ENCODE data around the gene MMP1. TPM values are rescaled to one million over a fixed set of nuclear protein-coding genes. Genes with fewer than 3 reads are reported as not detected.

The MMP1 gene
- total RNA-seq, 1 experiment from 2014 or later = not detected

DNA sequence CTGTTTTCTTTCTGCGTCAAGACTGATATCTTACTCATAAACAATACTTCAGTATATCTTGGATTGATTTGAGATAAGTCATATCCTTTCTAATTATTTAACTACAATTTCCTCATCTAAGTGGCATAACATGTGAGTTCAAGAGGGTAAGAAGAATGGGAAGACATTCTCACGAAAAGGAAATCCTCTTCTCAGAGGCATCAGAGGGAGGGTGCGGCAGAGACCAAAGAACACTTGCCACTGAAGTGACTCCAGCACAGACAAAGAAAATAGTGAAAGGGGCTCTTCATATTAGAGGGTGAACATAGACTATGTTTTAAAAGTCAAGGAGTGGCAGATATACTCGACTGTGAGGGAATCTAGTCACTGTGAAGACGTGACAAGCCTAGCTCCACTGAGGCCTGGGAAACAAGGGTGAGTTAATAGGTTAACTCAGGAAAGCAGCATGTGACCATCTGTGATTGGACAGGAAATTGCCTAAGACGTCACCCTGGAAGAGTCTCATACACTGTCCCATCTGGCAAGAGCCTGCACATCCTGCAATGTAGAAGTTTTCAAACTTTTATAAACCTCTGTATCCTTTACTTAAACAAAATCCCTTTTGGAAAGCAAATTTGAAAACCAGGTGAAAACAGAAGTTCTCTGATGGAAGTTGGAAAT, 1.9 kb upstream of the MMP1 start:
- no peak for TF ChIP-seq EGR1 (IDR thresholded peaks at IDR 0.05; ENCODE audit: low read depth)
- Histone ChIP-seq H3K9me2 (ENCODE audit: insufficient read depth) (no peaks in the 10 kb centered on the region), H3K4me3 (replicated peaks in 1 of 2; ENCODE audit: low read depth in 1 of 2, low read length in 2 of 2) (no peak overlapping the region), H3K9me3 (ENCODE audit: control insufficient read depth in 1 of 2, insufficient read depth in 1 of 2, low read depth in 1 of 2, low read length in 2 of 2) (no peaks in the 10 kb centered on the region), H3K27ac (ENCODE audit: low read depth, low read length) (no peak overlapping the region), H3K36me3 (ENCODE audit: control insufficient read depth in 1 of 2, insufficient read depth in 2 of 2, low read length in 2 of 2) (no peaks in the 10 kb centered on the region), H3K79me2 (ENCODE audit: insufficient read depth, low read length) (no peaks in the 10 kb centered on the region), H3K27me3 (ENCODE audit: insufficient read depth, low read length) (no peaks in the 10 kb centered on the region), H3K4me2 (ENCODE audit: low read length) (no peak overlapping the region), H4K20me1 (ENCODE audit: insufficient read depth) (no peaks in the 10 kb centered on the region), H3K4me1 (ENCODE audit: control insufficient read depth in 1 of 2, insufficient read depth in 2 of 2, low read length in 2 of 2) (no peaks in the 10 kb centered on the region), H3K9ac (ENCODE audit: low read length) (no peak overlapping the region), H2AFZ (ENCODE audit: low read depth, low read length, poor library complexity, severe bottlenecking) (no peak overlapping the region)
- intact Hi-C loops (cut with micrococcal nuclease) = loop anchor here (10.0 kb wide), 1 partner anchor 255 kb away; no protein-coding TSS in a partner anchor
- no TSS peak for BruUV-seq (replicated peaks)
- POLR2A ChIA-PET = no interaction called here
- CTCF ChIA-PET = no interaction called here
- DNase-seq (ENCODE audit: low read depth, low spot score) = no peak
- RAD21 ChIA-PET (ENCODE audit: low non-redundant PET in 1 of 2, low total read pairs in 2 of 2, uncharacterized antibody in 2 of 2, unreplicated experiment in 2 of 2) = no interaction called here
- ATAC-seq = no peak

DNA sequence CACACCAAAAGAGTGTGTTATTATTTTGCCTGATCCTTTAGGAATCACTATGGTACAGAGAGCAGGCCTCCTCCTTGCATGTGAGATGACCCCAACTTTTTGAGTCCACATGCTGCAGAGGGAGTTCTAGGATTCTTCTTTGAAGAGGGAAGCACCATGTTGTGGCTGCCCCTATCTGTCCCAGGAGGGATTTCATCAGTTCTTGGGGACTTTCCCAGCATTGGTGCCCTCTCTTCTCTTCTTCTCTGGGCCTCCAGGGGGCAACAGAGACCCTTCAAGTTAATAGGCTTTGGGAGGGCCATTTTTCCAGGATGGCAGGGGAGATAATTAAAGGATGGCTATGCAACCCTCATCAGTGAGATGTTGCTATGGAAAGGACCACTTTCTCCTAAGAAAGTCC, 3.6 kb downstream of the MMP1 start:
- CTCF ChIA-PET = interaction anchor here (0.9 to 1.5 kb wide), 3 partner anchors 11 to 45 kb away, joined by 3 to 13 read pairs (median 4); partner anchors contain the start of gene MMP10
- peak overlapping the region; percentile 66 for H2AFZ ChIP-seq (ENCODE audit: low read depth, low read length, poor library complexity, severe bottlenecking)
- H3K4me1 ChIP-seq (ENCODE audit: control insufficient read depth in 1 of 2, insufficient read depth in 2 of 2, low read length in 2 of 2) = no peaks in the 10 kb centered on the region
- intact Hi-C loops (cut with micrococcal nuclease) = no loop called here
- POLR2A ChIA-PET = no interaction called here
- H3K9ac ChIP-seq (ENCODE audit: low read length) = no peak overlapping the region
- H3K9me3 ChIP-seq (ENCODE audit: control insufficient read depth in 1 of 2, insufficient read depth in 1 of 2, low read depth in 1 of 2, low read length in 2 of 2) = no peaks in the 10 kb centered on the region
- no peak overlapping the region for H3K27ac ChIP-seq (ENCODE audit: low read depth, low read length)
- no peak overlapping the region for H3K4me2 ChIP-seq (ENCODE audit: low read length)
- H3K4me3 ChIP-seq (replicated peaks in 1 of 2; ENCODE audit: low read depth in 1 of 2, low read length in 2 of 2) = no peak overlapping the region
- BruUV-seq (replicated peaks) = no TSS peak
- DNase-seq (ENCODE audit: low read depth, low spot score) (peak; percentile 59), ATAC-seq (peak; percentile 99)
- RAD21 ChIA-PET (ENCODE audit: low non-redundant PET in 1 of 2, low total read pairs in 2 of 2, uncharacterized antibody in 2 of 2, unreplicated experiment in 2 of 2) = no interaction called here
- no peaks in the 10 kb centered on the region for H3K9me2 ChIP-seq (ENCODE audit: insufficient read depth)
- no peaks in the 10 kb centered on the region for H3K36me3 ChIP-seq (ENCODE audit: control insufficient read depth in 1 of 2, insufficient read depth in 2 of 2, low read length in 2 of 2)
- no peaks in the 10 kb centered on the region for H4K20me1 ChIP-seq (ENCODE audit: insufficient read depth)
- H3K27me3 ChIP-seq (ENCODE audit: insufficient read depth, low read length) = no peaks in the 10 kb centered on the region
- H3K79me2 ChIP-seq (ENCODE audit: insufficient read depth, low read length) = no peaks in the 10 kb centered on the region
- no peak for TF ChIP-seq SRF (IDR thresholded peaks at IDR 0.05; ENCODE audit: low read depth)
- peak; percentile 60 for TF ChIP-seq RAD21 (IDR thresholded peaks at IDR 0.05; ENCODE audit: low read depth)
- TF ChIP-seq, protein P1, sequence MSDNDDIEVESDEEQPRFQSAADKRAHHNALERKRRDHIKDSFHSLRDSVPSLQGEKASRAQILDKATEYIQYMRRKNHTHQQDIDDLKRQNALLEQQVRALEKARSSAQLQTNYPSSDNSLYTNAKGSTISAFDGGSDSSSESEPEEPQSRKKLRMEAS (IDR thresholded peaks at IDR 0.05) = no peak
- TF ChIP-seq, protein P2, sequence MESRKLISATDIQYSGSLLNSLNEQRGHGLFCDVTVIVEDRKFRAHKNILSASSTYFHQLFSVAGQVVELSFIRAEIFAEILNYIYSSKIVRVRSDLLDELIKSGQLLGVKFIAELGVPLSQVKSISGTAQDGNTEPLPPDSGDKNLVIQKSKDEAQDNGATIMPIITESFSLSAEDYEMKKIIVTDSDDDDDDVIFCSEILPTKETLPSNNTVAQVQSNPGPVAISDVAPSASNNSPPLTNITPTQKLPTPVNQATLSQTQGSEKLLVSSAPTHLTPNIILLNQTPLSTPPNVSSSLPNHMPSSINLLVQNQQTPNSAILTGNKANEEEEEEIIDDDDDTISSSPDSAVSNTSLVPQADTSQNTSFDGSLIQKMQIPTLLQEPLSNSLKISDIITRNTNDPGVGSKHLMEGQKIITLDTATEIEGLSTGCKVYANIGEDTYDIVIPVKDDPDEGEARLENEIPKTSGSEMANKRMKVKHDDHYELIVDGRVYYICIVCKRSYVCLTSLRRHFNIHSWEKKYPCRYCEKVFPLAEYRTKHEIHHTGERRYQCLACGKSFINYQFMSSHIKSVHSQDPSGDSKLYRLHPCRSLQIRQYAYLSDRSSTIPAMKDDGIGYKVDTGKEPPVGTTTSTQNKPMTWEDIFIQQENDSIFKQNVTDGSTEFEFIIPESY (IDR thresholded peaks at IDR 0.05; ENCODE audit: extremely low read depth, insufficient replicate concordance, low read length) = no peak
- peak; percentile 45 for TF ChIP-seq YY1 (IDR thresholded peaks at IDR 0.05; ENCODE audit: extremely low read depth, insufficient replicate concordance, low read depth, low read length)
- no peak for TF ChIP-seq TCF7L2 (IDR thresholded peaks at IDR 0.05; ENCODE audit: borderline replicate concordance, extremely low read depth, insufficient read depth, insufficient read length)
- TF ChIP-seq ELF1 (IDR thresholded peaks at IDR 0.05; ENCODE audit: borderline replicate concordance, low read depth) = no peak
- TF ChIP-seq CBX3 (IDR thresholded peaks at IDR 0.05; ENCODE audit: low read depth) = no peak
- no peak for TF ChIP-seq EZH2 (IDR thresholded peaks at IDR 0.05)
- TF ChIP-seq, protein P3, sequence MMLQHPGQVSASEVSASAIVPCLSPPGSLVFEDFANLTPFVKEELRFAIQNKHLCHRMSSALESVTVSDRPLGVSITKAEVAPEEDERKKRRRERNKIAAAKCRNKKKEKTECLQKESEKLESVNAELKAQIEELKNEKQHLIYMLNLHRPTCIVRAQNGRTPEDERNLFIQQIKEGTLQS (IDR thresholded peaks at IDR 0.05) = no peak
- TF ChIP-seq SIN3A (IDR thresholded peaks at IDR 0.05; ENCODE audit: low read depth) = no peak
- TF ChIP-seq, protein P4, sequence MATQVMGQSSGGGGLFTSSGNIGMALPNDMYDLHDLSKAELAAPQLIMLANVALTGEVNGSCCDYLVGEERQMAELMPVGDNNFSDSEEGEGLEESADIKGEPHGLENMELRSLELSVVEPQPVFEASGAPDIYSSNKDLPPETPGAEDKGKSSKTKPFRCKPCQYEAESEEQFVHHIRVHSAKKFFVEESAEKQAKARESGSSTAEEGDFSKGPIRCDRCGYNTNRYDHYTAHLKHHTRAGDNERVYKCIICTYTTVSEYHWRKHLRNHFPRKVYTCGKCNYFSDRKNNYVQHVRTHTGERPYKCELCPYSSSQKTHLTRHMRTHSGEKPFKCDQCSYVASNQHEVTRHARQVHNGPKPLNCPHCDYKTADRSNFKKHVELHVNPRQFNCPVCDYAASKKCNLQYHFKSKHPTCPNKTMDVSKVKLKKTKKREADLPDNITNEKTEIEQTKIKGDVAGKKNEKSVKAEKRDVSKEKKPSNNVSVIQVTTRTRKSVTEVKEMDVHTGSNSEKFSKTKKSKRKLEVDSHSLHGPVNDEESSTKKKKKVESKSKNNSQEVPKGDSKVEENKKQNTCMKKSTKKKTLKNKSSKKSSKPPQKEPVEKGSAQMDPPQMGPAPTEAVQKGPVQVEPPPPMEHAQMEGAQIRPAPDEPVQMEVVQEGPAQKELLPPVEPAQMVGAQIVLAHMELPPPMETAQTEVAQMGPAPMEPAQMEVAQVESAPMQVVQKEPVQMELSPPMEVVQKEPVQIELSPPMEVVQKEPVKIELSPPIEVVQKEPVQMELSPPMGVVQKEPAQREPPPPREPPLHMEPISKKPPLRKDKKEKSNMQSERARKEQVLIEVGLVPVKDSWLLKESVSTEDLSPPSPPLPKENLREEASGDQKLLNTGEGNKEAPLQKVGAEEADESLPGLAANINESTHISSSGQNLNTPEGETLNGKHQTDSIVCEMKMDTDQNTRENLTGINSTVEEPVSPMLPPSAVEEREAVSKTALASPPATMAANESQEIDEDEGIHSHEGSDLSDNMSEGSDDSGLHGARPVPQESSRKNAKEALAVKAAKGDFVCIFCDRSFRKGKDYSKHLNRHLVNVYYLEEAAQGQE (IDR thresholded peaks at IDR 0.05; ENCODE audit: low read depth) = no peak
